Nephron progenitor cell (in vitro differentiated cells): ENCODE results near the gene FKBP8.

Experiments
- DNase-seq: peaks from one replicate; pipeline ENCODE4 v3.0.0; 2021
- H3K27ac Mint-ChIP-seq: 2 replicates; pipeline ENCODE4 v1.8.0; 2021; ENCODE audit warnings: mild to moderate bottlenecking, moderate library complexity, mixed read lengths
- H3K27me3 Mint-ChIP-seq: 2 replicates; pipeline ENCODE4 v1.8.0; 2021; ENCODE audit warnings: mild to moderate bottlenecking, low read depth, mixed read lengths; ENCODE audit not compliant: poor library complexity
- H3K36me3 Mint-ChIP-seq: 2 replicates; pipeline ENCODE4 v1.8.0; 2021; ENCODE audit warnings: low read depth, mixed read lengths
- H3K4me1 Mint-ChIP-seq: 2 replicates; pipeline ENCODE4 v1.8.0; 2021; ENCODE audit warnings: mixed read lengths
- H3K4me3 Mint-ChIP-seq: 2 replicates; pipeline ENCODE4 v1.8.0; 2021; ENCODE audit warnings: mild to moderate bottlenecking, moderate library complexity, mixed read lengths
- H3K9me3 Mint-ChIP-seq: 2 replicates; pipeline ENCODE4 v1.8.0; 2021; ENCODE audit warnings: mild to moderate bottlenecking, moderate library complexity, mixed read lengths
- CTCF ChIP-seq: fragments of 200-600 bp; sonication (generic); IDR thresholded peaks from 2 replicates; pipeline ENCODE4 v1.5.0; 2021; ENCODE audit warnings: antibody characterized with exemption

Gene FKBP8

GRCh38 chr19:18577365-18577914 is 34.1 kb upstream of the FKBP8 start:
- Mint-ChIP-seq H3K9me3 (no peaks in the 10 kb centered on the region), H3K27ac (peak overlapping the region; percentile 72), H3K27me3 (peaks cover 11% of the 10 kb centered on the region), H3K4me3 (no peak overlapping the region), H3K36me3 (peaks cover 40% of the 10 kb centered on the region), H3K4me1 (peaks cover 12% of the 10 kb centered on the region)
- TF ChIP-seq CTCF = no peak
- no peak for DNase-seq

GRCh38 chr19:18576383-18576782 is 33.0 kb upstream of the FKBP8 start:
- no peak overlapping the region for H3K27ac Mint-ChIP-seq
- peaks cover 6% of the 10 kb centered on the region for H3K27me3 Mint-ChIP-seq
- H3K4me3 Mint-ChIP-seq = no peak overlapping the region
- peaks cover 43% of the 10 kb centered on the region for H3K36me3 Mint-ChIP-seq
- H3K4me1 Mint-ChIP-seq = peaks cover 22% of the 10 kb centered on the region
- no peaks in the 10 kb centered on the region for H3K9me3 Mint-ChIP-seq
- no peak for DNase-seq
- no peak for TF ChIP-seq CTCF

- Mint-ChIP-seq H3K27me3 (peaks cover 6% of the 10 kb centered on the region), H3K36me3 (peaks cover 51% of the 10 kb centered on the region), H3K27ac (no peak overlapping the region), H3K4me3 (no peak overlapping the region), H3K9me3 (no peaks in the 10 kb centered on the region), H3K4me1 (peaks cover 26% of the 10 kb centered on the region)
- no peak for TF ChIP-seq CTCF
- no peak for DNase-seq
Measured at GRCh38 chr19:18574691-18575291, 31.4 kb upstream of the FKBP8 start.

- TF ChIP-seq CTCF = no peak
- Mint-ChIP-seq H3K4me3 (peak within 1 kb of the TSS; percentile 90), H3K36me3 (peaks cover 67% of the 10 kb centered on the region), H3K27me3 (no peaks in the 10 kb centered on the region), H3K4me1 (peaks cover 26% of the 10 kb centered on the region), H3K27ac (peak within 1 kb of the TSS; percentile 96), H3K9me3 (no peaks in the 10 kb centered on the region)
- DNase-seq = peak; percentile 99
Measured at GRCh38 chr19:18571564-18572344, 28.4 kb upstream of the FKBP8 start, which contains the start of gene UBA52. Gene UBA52, plus strand, starts transcription at chr19:18571857. Its CDS starts 1,444 bp downstream, at chr19:18573301.

GRCh38 chr19:18568367-18568766 is 25.0 kb upstream of the FKBP8 start:
- Mint-ChIP-seq H3K4me3 (no peak overlapping the region), H3K27ac (no peak overlapping the region), H3K27me3 (peaks cover 2% of the 10 kb centered on the region), H3K36me3 (peaks cover 59% of the 10 kb centered on the region), H3K4me1 (peaks cover 23% of the 10 kb centered on the region), H3K9me3 (no peaks in the 10 kb centered on the region)
- no peak for TF ChIP-seq CTCF
- DNase-seq = no peak
